Neural cell (in vitro differentiated cells): Measurements from ENCODE around the gene LDLRAD3. TPM values are rescaled to one million over a fixed set of nuclear protein-coding genes. Genes with fewer than 3 reads are reported as not detected.

Source experiments
- H2AFZ ChIP-seq: fragments of 200-600, 300-800 bp; sonication (generic), shearing (Covaris generic); 2 replicates; pipeline ENCODE4 v1.6.0; 2014; ENCODE audit warnings: low read depth, mild to moderate bottlenecking, antibody characterized with exemption, low read length, moderate library complexity
- H3F3A ChIP-seq: fragments of 200-600 bp; shearing (Covaris generic); 2 replicates; pipeline ENCODE4 v1.6.1; 2016; ENCODE audit warnings: mild to moderate bottlenecking, moderate library complexity, mixed read lengths, antibody characterized with exemption, low read length; ENCODE audit not compliant: insufficient read depth, poor library complexity, severe bottlenecking
- H3K27ac ChIP-seq: fragments of 200-600, 300-800 bp; sonication (generic), shearing (Covaris generic); 2 replicates; pipeline ENCODE4 v1.5.1; 2014; ENCODE audit warnings: mild to moderate bottlenecking, low read length, moderate library complexity
- H3K27me3 ChIP-seq: fragments of 300-800, 200-600 bp; sonication (generic), shearing (Covaris generic); 2 replicates; pipeline ENCODE4 v1.6.0; 2014; ENCODE audit warnings: mild to moderate bottlenecking, low read depth, low read length, moderate library complexity; ENCODE audit not compliant: insufficient read depth
- H3K36me3 ChIP-seq: fragments of 300-800, 200-600 bp; sonication (generic), shearing (Covaris generic); 2 replicates; pipeline ENCODE4 v1.5.1; 2014; ENCODE audit warnings: mild to moderate bottlenecking, antibody characterized with exemption, low read length, moderate library complexity; ENCODE audit not compliant: insufficient read depth
- H3K4me2 ChIP-seq: fragments of 300-800, 200-600 bp; sonication (generic), shearing (Covaris generic); 2 replicates; pipeline ENCODE4 v1.6.0; 2014; ENCODE audit warnings: mild to moderate bottlenecking, low read length
- H3K4me3 ChIP-seq: fragments of 300-800, 200-600 bp; sonication (generic), shearing (Covaris generic); 2 replicates; pipeline ENCODE4 v1.5.1; 2014; ENCODE audit warnings: mild to moderate bottlenecking, low read length, moderate library complexity
- H3K79me2 ChIP-seq: fragments of 200-600 bp; shearing (Covaris generic); replicated peaks from 2 replicates; pipeline ENCODE4 v1.6.0; 2014; ENCODE audit warnings: mild to moderate bottlenecking, low read length, moderate library complexity; ENCODE audit not compliant: insufficient read depth
- H3K9ac ChIP-seq: fragments of 300-800, 200-600 bp; sonication (generic), shearing (Covaris generic); 2 replicates; pipeline ENCODE4 v1.6.1; 2016; ENCODE audit warnings: mild to moderate bottlenecking, low read length, mixed read lengths
- H3K9me2 ChIP-seq: fragments of 200-600 bp; shearing (Covaris generic); 2 replicates; pipeline ENCODE4 v1.6.1; 2016; ENCODE audit warnings: mild to moderate bottlenecking, low read length, mixed read lengths; ENCODE audit not compliant: insufficient read depth
- H3K9me3 ChIP-seq: fragments of 200-600, 300-800 bp; sonication (generic), shearing (Covaris generic); 2 replicates; pipeline ENCODE4 v1.6.1; 2016; ENCODE audit warnings: mild to moderate bottlenecking, mixed run types, low read length, moderate library complexity, mixed read lengths
- H4K20me1 ChIP-seq: fragments of 200-600 bp; shearing (Covaris generic); 2 replicates; pipeline ENCODE4 v1.6.1; 2016; ENCODE audit warnings: mild to moderate bottlenecking, mixed run types; ENCODE audit not compliant: insufficient read depth
- EP300 ChIP-seq: fragments of 450-650 bp; conservative IDR thresholded peaks from 2 replicates; pipeline ENCODE4 v1.6.1; 2014; ENCODE audit warnings: antibody characterized with exemption, mild to moderate bottlenecking, moderate library complexity; ENCODE audit not compliant: poor library complexity, severe bottlenecking
- EZH2 ChIP-seq: fragments of 200-600, 300-800 bp; shearing (Covaris generic), sonication (generic); IDR thresholded peaks from 2 replicates; pipeline ENCODE4 v1.6.1; 2014; ENCODE audit warnings: antibody characterized with exemption, low read length, borderline replicate concordance, mild to moderate bottlenecking; ENCODE audit not compliant: insufficient read depth, poor library complexity, severe bottlenecking
- MXI1 ChIP-seq: fragments of 450-650 bp; conservative IDR thresholded peaks from 2 replicates; pipeline ENCODE4 v1.6.1; 2014; ENCODE audit warnings: antibody characterized with exemption, mild to moderate bottlenecking; ENCODE audit not compliant: poor library complexity, severe bottlenecking
- POLR2AphosphoS5 ChIP-seq: IDR thresholded peaks from 2 replicates; pipeline ENCODE4 v1.6.1; 2012
- RAD21 ChIP-seq: fragments of 450-650 bp; conservative IDR thresholded peaks from 2 replicates; pipeline ENCODE4 v1.6.1; 2014; ENCODE audit warnings: antibody characterized with exemption, mild to moderate bottlenecking, moderate library complexity
- REST ChIP-seq: IDR thresholded peaks from 2 replicates; pipeline ENCODE4 v1.6.1; 2012; ENCODE audit warnings: borderline replicate concordance
- SMC3 ChIP-seq: fragments of 450-650 bp; conservative IDR thresholded peaks from 2 replicates; pipeline ENCODE4 v1.6.1; 2014; ENCODE audit warnings: antibody characterized with exemption, mild to moderate bottlenecking, moderate library complexity; ENCODE audit not compliant: poor library complexity
- TAF1 ChIP-seq: IDR thresholded peaks from 2 replicates; pipeline ENCODE4 v1.6.1; 2012; ENCODE audit warnings: low read depth
- polyA plus RNA-seq: library from polyadenylated mRNA; depleted of rRNA; stranded (reverse); fragments of >200 nt; gene quantifications from 2 replicates; pipeline ENCODE4 v1.2.3, GENCODE V29; 2014
- TF ChIP-seq, protein P1 (sequence below): fragments of 450-650 bp; IDR thresholded peaks from 2 replicates; pipeline ENCODE4 v1.5.1; 2014; ENCODE audit warnings: antibody characterized with exemption, mild to moderate bottlenecking, moderate library complexity; ENCODE audit not compliant: poor library complexity, severe bottlenecking

Gene LDLRAD3
- polyA plus RNA-seq, 1 donor from 2014 or later = 3.5 TPM

DNA sequence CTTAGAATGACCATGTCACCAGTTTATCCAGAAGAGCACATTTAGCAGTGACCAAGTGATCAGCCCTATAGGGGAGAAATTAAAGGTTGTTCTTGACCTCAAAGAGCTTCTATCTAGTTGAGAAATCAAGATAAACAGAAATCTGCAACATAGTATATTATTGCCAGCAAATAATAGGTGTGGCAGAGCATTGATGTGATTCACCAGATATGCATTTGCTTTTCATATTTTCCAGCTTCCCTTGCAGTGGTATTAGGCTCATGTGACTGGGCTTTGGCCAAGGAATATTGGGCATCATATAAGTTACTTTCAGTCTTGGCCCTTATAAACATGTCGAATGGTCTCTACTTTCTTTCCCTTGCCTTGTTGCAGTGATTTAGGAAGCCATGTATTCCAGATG is 310.9 kb downstream of the LDLRAD3 start:
- no peaks in the 10 kb centered on the region for H4K20me1 ChIP-seq
- TF ChIP-seq EP300 (no peak), POLR2AphosphoS5 (no peak), MXI1 (no peak), REST (no peak), EZH2 (no peak), RAD21 (no peak), TAF1 (no peak), SMC3 (no peak)
- TF ChIP-seq, protein P1, sequence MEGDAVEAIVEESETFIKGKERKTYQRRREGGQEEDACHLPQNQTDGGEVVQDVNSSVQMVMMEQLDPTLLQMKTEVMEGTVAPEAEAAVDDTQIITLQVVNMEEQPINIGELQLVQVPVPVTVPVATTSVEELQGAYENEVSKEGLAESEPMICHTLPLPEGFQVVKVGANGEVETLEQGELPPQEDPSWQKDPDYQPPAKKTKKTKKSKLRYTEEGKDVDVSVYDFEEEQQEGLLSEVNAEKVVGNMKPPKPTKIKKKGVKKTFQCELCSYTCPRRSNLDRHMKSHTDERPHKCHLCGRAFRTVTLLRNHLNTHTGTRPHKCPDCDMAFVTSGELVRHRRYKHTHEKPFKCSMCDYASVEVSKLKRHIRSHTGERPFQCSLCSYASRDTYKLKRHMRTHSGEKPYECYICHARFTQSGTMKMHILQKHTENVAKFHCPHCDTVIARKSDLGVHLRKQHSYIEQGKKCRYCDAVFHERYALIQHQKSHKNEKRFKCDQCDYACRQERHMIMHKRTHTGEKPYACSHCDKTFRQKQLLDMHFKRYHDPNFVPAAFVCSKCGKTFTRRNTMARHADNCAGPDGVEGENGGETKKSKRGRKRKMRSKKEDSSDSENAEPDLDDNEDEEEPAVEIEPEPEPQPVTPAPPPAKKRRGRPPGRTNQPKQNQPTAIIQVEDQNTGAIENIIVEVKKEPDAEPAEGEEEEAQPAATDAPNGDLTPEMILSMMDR = no peak
- no peak overlapping the region for H3K9ac ChIP-seq
- H3K4me3 ChIP-seq = no peak overlapping the region
- no peaks in the 10 kb centered on the region for H3K27me3 ChIP-seq
- no peaks in the 10 kb centered on the region for H3K9me2 ChIP-seq
- no peak overlapping the region for H3K4me2 ChIP-seq
- no peaks in the 10 kb centered on the region for H3K79me2 ChIP-seq
- H2AFZ ChIP-seq = no peak overlapping the region
- no peaks in the 10 kb centered on the region for H3K9me3 ChIP-seq
- H3K27ac ChIP-seq = no peak overlapping the region
- H3K36me3 ChIP-seq = no peaks in the 10 kb centered on the region
- H3F3A ChIP-seq = no peaks in the 10 kb centered on the region

DNA sequence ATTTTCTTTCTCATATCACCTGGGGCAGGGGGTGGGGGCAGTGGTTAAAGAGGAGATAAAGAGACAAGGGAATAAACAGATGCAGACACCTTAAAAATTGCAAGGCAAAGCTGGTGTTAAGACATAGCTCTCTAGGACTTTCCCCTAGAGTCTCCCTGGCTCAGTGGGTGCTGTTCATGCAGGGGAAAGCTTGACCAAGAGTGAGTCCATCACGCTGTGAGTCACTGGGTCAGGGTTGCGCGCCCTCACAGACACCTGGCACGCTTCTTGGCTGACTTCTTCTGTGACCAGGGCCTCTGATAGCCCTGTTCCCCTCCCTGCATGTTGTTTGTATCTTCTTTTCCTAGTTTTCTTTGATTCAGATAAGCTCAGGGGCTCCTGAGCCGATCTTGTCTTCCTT is 313.5 kb downstream of the LDLRAD3 start:
- Histone ChIP-seq H3K27ac (no peak overlapping the region), H3K36me3 (no peaks in the 10 kb centered on the region), H3K79me2 (no peaks in the 10 kb centered on the region), H4K20me1 (no peaks in the 10 kb centered on the region), H3F3A (no peaks in the 10 kb centered on the region), H3K4me3 (no peak overlapping the region), H3K9ac (no peak overlapping the region), H3K27me3 (no peaks in the 10 kb centered on the region), H3K9me3 (no peaks in the 10 kb centered on the region), H3K9me2 (no peaks in the 10 kb centered on the region), H2AFZ (no peak overlapping the region), H3K4me2 (no peak overlapping the region)
- no peak for TF ChIP-seq RAD21
- TF ChIP-seq SMC3 = no peak
- TF ChIP-seq EZH2 = no peak
- no peak for TF ChIP-seq REST
